ENCODE measurements around the gene MTFR1L. TPM values are rescaled to one million over a fixed set of nuclear protein-coding genes. Genes with fewer than 3 reads are reported as not detected.

MTFR1L gene
- total RNA-seq, 1 experiment from 2014 or later, result 32.5 TPM

GRCh38 chr1:25870614-25871013, 50.9 kb downstream of the MTFR1L start:
- Mint-ChIP-seq H3K9me3 (no peaks in the 10 kb centered on the region), H3K36me3 (ENCODE audit: insufficient read depth in 1 of 3, low read depth in 3 of 3) (no peaks in the 10 kb centered on the region), H3K27me3 (ENCODE audit: low read depth) (peaks cover 2% of the 10 kb centered on the region; the same call in 1 of the 2 replicates), H3K4me1 (peaks cover 25 to 36% of the 10 kb centered on the region in 2 experiments), H3K4me3 (no peak overlapping the region), H3K27ac (peak overlapping the region in 1 of 3 experiments; percentile 41; a peak in 1 of 7 replicates)
- no peak for DNase-seq
- Histone ChIP-seq H3K27ac (ENCODE audit: insufficient read length, low read depth, low read length) (no peak overlapping the region), H3K18ac (ENCODE audit: insufficient read length, low read depth, low read length) (no peak overlapping the region), H2BK20ac (ENCODE audit: low read depth, low read length, poor library complexity, severe bottlenecking) (no peak overlapping the region), H4K20me1 (ENCODE audit: control insufficient read depth, insufficient read depth, insufficient read length) (no peaks in the 10 kb centered on the region), H3K27me3 (ENCODE audit: insufficient read depth, low read length) (no peaks in the 10 kb centered on the region), H3K9ac (ENCODE audit: extremely low read depth, insufficient read length, low read length) (no peak overlapping the region), H2BK15ac (ENCODE audit: low read depth, low read length) (no peak overlapping the region), H3T11ph (ENCODE audit: low read length) (no peak overlapping the region), H2BK12ac (ENCODE audit: insufficient read length, low read depth, low read length) (no peak overlapping the region), H2BK5ac (ENCODE audit: insufficient read length, low read length) (no peak overlapping the region), H3K4me2 (ENCODE audit: insufficient read depth, insufficient read length, low read length) (no peak overlapping the region), H4K91ac (ENCODE audit: insufficient read length, low read depth, low read length) (no peak overlapping the region), H3K79me2 (ENCODE audit: insufficient read depth, low read length) (no peaks in the 10 kb centered on the region), H3K9me3 (ENCODE audit: control insufficient read depth, low read depth, low read length) (no peaks in the 10 kb centered on the region), H3K4ac (ENCODE audit: low read depth, low read length) (no peak overlapping the region), H3K56ac (ENCODE audit: insufficient read length, low read depth, low read length) (no peak overlapping the region), H4K8ac (replicated peaks; ENCODE audit: insufficient read length, low read depth, low read length) (no peak overlapping the region), H3K4me1 (ENCODE audit: insufficient read depth, low read length) (peaks cover 2% of the 10 kb centered on the region; the same call in 1 of the 2 replicates), H2BK120ac (ENCODE audit: low read depth, low read length, poor library complexity, severe bottlenecking) (no peak overlapping the region), H3K14ac (ENCODE audit: insufficient read depth, low read length) (no peak overlapping the region), H4K5ac (ENCODE audit: insufficient read length, low read depth, low read length) (no peak overlapping the region), H3K23me2 (ENCODE audit: insufficient read length, low read depth, low read length, poor library complexity, severe bottlenecking) (peaks cover under 1% of the 10 kb centered on the region), H2AK5ac (ENCODE audit: insufficient read length, low read length) (no peak overlapping the region), H3K23ac (ENCODE audit: insufficient read length, low read depth, low read length) (no peak overlapping the region), H2AFZ (ENCODE audit: low read length) (no peak overlapping the region), H3K79me1 (ENCODE audit: insufficient read depth, low read depth, low read length, poor library complexity, severe bottlenecking) (no peaks in the 10 kb centered on the region)
- WGBS (ENCODE audit: extremely low coverage, insufficient read length, low lambda C conversion rate), result no CpG with 5 or more reads among the region's 1 CpG
- TF ChIP-seq CTCF (conservative IDR thresholded peaks at IDR 0.05), result no peak
